Erythroblast (primary cell): Measurements from ENCODE around the gene FZR1.
"Not testable (repeated sequence)": the region's sequence is repeated elsewhere in the genome, so short reads cannot be mapped to it uniquely, and the experiment has no call there.

Source experiments
- DNase-seq, 2 experiments: peaks; one replicate each; lab custom pipeline; 2025; lab: John Stamatoyannopoulos, UW
- GATA1 ChIP-seq: IDR thresholded peaks from 2 replicates; pipeline ENCODE4 v1.6.1; 2011; ENCODE audit warnings: low read depth, mild to moderate bottlenecking, control low read depth, low read length, moderate library complexity
- POLR2A ChIP-seq: IDR thresholded peaks from 2 replicates; pipeline ENCODE4 v1.6.1; 2011; ENCODE audit warnings: mild to moderate bottlenecking, low read length

The FZR1 gene

DNA sequence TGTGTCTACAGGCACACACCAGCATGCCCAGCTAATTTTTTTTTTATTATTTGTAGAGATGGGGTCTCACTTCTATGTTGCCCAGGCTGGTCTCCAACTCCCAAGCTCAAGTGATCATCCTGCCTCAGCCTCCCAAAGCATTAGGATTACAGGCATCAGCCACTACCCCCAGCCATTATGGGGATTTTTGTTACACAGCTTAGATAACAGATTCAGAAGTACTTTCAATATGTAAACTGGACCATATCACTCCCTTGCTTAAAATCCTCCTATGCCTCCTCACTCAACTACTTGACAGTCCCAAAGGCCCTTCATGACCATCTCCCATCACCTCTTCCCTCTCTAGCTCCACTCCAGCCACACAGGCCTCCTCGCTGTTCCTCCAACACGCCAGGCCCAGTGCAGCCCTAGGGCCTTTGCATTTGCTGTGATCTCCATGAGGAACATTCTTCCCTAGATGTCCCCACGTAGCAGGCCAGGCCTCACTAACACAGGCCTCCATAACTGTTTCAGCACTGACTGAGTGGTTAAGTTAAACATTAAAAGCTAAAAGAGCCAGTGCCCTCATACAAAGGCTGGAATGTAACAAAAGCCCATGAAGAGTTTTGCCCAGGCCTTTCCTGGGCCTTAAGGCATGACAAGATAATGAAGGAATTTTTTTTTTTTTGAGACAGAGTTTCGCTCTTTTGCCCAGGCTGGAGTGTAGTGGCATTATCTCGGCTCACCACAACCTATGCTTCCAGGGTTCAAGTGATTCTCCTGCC, 8.2 kb upstream of the FZR1 start:
- no peak for TF ChIP-seq POLR2A
- no peak for TF ChIP-seq GATA1
- DNase-seq, result no peak

DNA sequence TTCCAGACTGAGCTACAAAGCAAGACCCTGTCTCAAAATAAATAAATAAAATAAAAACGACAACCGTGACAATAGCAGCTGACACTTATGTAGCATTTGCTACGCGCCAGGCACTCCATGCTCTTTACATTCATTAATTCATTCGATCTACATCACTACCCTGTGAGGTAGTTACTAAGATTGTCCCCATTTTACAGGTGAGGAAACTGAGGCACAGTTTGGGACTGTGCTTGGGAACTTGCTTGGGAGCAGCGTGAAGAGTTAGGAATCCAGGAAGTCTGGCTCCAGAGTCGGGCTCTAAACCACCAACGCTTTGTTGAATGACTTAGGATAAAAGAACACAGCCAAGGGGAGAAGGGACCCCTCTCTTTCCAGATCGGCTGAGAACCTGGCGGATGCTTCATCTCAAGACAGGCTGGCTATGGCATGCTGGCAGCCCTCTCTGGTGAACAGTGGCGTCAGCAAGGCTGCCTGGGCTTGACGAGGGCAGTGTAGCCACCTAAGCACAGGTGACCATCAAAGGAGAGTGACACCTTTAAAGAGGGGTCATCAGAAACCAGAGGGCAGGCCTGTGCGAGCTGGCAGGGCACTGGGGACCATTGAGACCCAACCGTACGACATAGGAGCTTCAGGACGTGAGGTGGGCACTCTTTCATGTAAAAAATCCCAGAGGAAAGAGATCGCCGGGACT, 6.2 kb upstream of the FZR1 start:
- TF ChIP-seq POLR2A, result no peak
- TF ChIP-seq GATA1, result no peak
- no peak for DNase-seq

DNA sequence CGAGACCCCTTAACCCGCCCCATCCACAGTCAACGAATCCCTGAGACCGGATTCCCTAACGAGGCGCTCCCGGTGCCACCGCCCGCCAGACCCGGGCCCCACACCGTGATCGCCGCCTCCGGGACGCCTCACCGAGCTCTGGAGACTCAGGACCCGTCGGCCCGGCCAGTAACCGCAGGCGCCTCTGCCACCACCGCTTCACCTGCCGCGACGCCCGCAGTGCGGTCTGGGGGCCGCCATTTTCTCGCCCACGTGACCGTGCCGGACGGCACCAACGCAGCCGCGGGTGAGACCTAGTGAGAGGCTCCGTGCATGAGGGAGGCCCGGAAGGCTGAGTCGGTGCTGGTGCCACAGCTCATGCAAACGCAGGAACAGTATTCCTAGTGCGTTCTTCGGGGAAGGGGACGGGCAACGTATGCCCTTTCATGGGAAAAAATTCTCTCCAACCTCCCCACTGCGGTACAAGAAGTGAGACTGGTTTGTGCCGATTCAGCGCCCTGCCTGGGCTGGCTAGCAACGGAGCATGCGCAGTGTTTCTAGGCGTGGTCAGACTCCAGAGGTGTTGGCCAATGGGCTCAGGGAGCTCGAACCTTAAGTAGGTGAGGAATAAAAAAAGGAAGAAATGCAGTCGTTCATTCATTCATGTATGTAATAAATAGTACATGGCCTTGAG, 5.5 kb upstream of the FZR1 start, which contains the start of gene DOHH:
Gene DOHH, minus strand, starts transcription at position 246 of the 673 bp plus-strand sequence. CDS start 3,860 bp downstream, outside the sequence.
- peak; percentile 85 for TF ChIP-seq POLR2A
- no peak for TF ChIP-seq GATA1
- peak; percentile 98 to 99 for DNase-seq

DNA sequence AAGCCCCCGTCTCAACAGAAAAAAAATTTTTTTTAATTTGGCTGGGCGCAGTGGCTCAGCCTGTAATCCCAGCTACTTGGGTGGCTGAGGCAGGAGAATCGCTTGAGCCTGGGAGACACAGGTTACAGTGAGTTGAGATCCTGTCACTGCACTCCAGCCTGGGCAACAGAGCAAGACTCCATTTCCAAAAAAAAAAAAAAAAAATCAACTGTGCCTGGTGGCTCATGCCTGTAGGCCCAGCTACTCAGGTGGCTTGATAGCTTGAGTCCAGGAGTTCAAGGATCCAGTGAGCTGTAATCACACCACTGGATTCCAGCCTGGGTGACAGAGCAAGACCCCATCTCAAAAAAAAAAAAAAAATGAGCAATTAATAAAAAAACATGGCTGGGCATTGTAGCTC, 4.3 kb upstream of the FZR1 start:
- TF ChIP-seq POLR2A (no peak), GATA1 (no peak)
- no peak for DNase-seq

DNA sequence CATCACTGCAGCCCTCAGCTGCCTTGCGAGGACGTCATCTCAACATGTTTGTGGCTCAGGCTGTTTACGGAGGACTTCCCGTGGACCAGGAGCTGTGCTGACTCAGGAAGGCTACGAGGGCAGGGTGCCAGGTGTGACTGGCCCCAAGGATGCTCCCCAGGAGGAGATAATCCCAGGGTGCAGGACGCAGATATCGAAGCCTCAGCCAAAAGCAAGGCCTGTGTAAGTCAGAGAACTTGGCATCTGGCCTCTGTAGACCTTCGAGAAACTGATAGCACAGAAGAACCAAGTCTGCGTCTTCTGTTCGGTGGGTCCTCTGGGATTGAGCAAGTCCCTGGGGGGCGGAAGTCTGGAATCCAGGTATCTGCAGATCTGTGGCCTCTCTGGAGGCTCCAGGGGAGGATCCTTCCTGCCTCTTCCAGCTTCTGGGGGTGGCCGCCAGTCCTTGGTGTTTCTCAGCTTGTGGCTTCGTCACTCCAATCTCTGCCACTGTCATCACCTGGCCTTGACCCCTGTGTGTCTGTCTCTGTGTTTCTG, 3.0 kb upstream of the FZR1 start:
- no peak for TF ChIP-seq POLR2A
- TF ChIP-seq GATA1, result no peak
- DNase-seq, result peak; percentile 75 to 83

DNA sequence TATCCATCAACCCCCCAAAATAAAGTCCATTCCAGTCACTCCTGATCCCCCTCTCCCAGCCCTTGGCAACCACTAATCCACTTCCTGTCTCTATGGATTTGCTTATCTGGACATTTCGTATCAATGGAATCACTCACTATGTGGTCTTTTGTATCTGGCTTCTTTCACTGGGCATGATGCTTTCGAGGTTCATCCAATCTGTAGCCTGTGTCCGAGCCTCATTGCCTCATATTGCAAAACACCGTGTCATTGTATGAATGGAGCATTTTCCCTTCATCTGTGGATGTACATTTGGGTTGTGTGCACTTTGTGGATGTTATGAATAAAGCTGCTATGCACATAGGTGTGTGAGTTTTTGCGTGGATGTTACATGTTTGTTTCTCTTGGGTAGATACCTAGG, 1.4 kb upstream of the FZR1 start:
- DNase-seq, result peak in 1 of 2 experiments; percentile 51
- TF ChIP-seq POLR2A, result no peak

DNA sequence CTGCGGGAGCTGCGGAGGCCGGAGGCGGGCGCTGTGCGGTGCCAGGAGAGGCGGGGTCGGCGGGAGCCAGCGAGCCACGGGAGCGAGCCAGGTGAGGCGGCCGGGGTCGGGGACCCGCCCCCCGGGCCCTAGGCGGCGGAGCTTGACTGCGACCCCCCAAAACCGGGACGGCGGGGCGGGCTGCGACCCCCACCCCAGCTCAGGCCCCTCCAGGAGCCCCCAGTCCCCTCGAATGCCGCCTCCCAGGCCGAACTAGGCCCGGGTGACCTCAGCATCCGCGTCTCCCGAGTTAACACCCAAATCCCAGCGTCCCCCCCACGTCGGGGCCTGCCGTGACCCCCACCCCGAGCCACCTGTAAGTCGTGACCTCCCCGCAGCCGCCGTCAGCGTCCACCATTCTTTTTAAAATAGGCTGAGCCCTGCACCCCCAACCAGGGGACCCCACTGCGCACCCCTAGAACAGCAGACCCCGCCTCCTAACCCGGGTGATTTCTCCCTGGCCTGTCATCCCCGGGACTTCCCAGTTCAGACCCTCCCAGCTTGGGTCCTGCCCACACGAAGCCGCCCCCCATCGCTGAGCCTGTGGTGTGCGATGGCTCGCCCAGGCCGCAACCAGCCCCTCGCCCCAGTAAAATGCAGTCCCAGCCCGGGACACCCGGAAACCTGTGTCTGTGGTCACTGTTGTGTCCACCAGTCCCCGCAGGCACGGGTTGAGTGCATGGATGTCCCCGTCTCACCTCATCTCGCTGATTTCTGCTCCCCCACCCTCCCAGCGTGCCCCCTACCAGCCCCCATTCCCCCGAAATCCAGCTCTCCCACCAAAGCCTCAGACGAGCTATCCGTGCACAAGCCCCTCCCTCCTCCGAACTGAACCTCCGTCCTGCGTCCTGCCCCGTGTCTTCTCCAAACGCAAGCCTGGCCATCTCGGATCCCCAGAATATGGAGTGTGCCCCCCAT, 551 bp downstream of the FZR1 start:
- peak in 1 of 2 experiments; percentile 73 for DNase-seq
- TF ChIP-seq GATA1, result no peak
- no peak for TF ChIP-seq POLR2A

DNA sequence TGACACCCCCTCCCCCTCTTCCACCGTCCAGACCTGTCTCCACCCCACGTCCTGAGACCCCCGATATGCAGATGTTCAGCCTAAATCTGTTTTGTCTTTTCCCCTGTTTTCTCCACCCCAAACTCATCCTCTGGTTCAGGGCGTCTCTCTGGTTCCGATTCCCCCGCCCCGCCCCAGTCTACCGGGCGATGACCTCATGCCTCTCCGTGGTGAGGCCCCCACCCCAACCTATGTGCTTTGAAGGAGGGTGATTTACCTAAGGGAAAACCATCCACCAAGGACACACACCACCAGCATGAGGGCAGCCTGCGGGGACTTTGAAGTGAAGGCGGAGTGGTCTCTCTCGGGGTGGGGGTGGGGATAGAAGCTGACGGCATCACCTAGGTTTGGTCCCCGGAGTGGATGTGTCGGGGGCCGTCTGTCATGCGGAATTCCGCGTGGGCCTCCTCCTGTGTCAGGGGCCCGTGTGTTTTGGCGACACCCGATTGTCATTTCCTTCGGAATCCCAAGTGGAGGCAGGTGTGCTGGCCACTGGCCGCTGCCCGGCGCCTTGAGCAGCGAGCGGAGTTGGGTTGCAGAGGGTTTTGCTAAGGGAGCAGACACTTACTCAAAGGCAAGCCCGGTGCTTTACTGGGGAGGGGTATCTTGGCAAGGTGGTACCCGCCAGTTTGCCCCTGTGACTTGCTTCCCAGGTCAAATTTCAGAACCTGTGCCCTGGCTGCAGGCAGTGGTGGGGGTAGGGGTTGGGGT, 1.4 kb downstream of the FZR1 start:
- peak in 1 of 2 experiments; percentile 50 for DNase-seq
- TF ChIP-seq GATA1 (no peak), POLR2A (no peak)

DNA sequence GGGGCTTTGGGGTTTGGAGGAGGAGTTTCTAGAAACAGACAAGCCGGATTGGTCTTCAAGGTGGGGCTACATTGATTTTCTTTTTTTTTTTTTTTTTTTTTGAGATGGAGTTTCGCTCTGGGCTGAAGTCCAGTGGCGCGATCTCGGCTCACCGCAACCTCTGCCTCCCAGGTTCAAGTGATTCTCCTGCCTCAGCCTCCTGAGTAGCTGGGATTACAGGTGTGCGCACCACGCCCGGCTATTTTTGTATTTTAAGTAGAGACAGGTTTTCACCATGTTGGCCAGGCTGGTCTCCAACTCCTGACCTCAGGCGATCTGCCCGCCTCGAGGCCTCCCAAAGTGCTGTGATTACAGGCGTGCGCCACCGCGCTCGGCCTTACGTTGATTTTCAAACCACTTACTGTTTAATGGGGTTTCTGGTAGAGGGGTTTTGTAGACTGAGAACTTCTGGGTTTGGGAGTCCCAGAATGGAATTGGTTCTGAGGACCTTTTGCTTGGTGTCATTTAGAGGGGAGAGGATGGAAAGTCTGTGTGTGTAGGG, 2.1 kb downstream of the FZR1 start:
- DNase-seq, result not testable (repeated sequence)

DNA sequence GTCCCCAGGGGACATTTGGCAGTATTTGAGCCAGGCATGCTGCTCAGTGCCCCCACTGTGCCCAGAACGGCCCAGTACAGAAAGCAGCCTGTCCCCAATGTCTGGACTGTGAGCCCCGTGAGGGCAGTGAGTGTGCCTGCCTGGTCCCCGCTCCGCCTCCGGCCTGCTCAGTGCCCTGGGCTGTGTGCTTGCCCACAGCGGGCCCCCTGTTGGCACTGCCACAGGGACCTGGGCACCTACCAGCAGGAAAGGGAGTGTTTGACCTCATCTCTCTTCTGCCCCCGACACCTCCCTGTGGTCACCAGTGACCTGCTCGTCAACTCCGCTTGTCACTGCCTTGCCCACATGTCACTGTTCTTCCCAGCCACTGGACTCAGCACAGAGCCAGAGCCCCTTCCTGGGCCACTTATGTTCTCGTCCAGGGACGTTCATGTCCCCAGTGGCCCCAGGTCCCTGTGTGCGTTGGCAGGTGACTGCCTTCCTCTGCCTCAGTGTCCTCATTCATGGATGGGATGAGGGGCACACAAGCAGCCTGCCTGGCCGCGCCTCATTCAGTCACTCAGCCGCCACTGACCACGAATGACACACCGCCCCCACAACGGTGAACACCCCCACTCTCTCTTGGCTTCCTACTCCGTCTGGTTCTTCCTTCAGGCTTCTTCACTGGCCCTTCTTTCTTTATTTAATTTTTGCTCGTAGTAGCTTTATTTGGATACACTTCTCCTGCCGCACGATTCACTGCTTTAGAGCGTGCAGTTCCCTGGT, 2.8 kb downstream of the FZR1 start:
- no peak for DNase-seq
- no peak for TF ChIP-seq GATA1
- no peak for TF ChIP-seq POLR2A

DNA sequence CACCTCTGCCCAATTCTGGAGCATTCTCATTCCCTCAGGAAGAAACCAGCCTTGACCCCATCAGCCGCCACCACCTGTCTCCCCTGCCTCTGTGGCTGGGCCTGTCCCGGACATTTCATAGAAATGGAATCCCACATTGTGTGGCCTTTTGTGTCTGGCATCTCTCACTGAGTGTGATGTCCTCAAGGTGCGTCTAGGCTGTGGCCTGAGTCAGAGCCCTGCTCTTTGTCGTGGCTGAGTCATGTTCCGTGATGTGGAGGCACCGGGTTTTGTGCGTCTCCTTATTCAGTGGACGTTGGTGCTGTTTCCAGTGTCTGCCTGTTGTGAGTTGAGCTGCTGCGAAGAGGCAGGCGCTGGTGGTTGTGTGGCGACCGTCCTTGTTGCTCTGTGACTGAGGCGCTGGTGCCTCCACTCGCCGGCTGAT, 3.5 kb downstream of the FZR1 start:
- no peak for TF ChIP-seq POLR2A
- TF ChIP-seq GATA1, result no peak
- no peak for DNase-seq

DNA sequence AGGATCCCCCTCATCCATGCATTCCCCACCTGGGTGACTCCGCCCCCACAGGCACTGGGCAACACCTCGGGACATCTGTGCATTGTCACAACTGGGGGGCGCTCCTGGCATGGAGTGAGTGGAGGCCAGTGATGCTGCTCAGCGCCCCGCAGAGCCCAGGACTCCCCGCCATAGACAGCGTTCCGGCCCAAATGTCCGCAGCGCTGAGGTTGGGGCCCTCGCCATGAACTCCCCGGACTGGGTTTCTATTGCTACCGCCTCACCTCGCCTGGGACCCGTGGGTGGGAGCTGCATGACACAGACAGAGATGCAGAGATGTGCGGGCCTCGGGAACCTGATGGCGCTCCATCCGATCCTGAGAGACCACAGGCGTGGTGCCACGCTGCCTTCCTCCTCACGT, 4.6 kb downstream of the FZR1 start:
- no peak for TF ChIP-seq POLR2A
- no peak for TF ChIP-seq GATA1
- no peak for DNase-seq
